ENCODE data around the gene GOLGA8N.

GRCh38 chr15:32636908-32637567 lies 43.8 kb downstream of the GOLGA8N start:
- TF ChIP-seq, protein P1, sequence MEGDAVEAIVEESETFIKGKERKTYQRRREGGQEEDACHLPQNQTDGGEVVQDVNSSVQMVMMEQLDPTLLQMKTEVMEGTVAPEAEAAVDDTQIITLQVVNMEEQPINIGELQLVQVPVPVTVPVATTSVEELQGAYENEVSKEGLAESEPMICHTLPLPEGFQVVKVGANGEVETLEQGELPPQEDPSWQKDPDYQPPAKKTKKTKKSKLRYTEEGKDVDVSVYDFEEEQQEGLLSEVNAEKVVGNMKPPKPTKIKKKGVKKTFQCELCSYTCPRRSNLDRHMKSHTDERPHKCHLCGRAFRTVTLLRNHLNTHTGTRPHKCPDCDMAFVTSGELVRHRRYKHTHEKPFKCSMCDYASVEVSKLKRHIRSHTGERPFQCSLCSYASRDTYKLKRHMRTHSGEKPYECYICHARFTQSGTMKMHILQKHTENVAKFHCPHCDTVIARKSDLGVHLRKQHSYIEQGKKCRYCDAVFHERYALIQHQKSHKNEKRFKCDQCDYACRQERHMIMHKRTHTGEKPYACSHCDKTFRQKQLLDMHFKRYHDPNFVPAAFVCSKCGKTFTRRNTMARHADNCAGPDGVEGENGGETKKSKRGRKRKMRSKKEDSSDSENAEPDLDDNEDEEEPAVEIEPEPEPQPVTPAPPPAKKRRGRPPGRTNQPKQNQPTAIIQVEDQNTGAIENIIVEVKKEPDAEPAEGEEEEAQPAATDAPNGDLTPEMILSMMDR (conservative IDR thresholded peaks at IDR 0.05; ENCODE audit: low read length): no peak
- TF ChIP-seq EZH2phosphoT487 (IDR thresholded peaks at IDR 0.05; ENCODE audit: borderline replicate concordance): no peak
